Measurements from ENCODE around the gene NAA16.
A peak's percentile ranks its signal among the peaks of the same experiment; 100 is the strongest.
"Not testable (repeated sequence)": the region's sequence is repeated elsewhere in the genome, so short reads cannot be mapped to it uniquely, and the experiment has no call there.

The NAA16 gene

DNA sequence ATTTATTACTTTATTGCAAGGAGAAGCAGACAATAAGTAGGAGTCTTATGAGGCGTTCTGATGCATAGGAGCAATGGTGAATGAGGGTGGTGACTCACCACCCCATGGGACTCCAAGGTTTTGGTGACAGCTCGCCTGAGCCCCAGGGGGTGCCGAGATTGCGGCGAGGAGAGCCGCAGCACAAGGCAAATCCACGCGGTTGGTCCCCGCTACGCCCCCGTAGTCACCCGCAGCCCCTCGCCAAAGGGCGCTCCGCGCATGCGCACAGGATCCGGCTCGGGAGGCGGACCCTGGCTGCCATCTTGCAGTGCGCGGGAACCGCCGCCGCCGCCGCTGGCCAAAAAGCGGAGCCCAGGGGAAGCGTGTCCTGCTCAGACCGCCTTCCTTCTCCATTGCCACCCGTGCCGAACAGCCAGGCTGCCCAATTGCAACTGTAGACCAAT lies at the start of gene NAA16:
Gene NAA16 (plus strand): TSS at position 305 of the 443 bp plus-strand sequence. CDS start 262 bp downstream, outside the sequence.
- DNase-seq (ENCODE audit: low read depth) = peak; percentile 96

DNA sequence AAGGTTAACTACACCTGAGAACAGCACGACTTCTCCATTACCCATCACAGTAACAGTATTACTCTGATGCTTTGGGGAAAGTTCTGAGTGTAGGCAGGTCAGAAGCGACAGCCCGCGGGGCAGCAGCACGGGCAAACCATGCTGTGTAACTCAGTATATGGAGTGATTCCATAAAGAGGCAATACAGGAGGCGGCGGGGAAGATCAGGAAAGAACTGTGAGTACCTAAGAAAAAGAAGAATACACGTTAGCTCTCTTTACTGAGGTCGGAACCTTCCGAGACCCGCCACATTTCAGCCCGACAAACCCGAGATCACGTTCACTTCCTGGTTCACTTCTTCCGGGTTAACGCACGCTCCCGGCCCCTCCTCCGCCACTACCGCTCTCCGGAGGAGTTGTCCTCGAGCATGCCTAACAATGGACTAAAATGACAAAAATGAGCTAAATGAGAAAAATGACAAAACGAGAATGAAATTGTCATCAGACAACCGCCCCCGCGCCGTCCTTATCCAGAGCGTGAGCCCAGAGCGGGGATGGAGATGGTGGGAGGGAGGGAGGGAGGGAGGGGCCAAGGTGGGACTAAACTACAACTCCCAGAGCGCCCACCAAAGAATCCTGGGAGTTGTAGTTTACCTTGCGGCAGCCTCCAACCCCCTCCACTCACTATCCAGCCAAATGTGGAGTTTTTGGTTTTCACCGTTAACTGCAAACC lies 47.7 kb upstream of the NAA16 start, which contains the start of gene MTRF1:
Gene MTRF1 (minus strand): TSS at position 316 of the 711 bp plus-strand sequence. CDS start 2,669 bp downstream, outside the sequence.
- peak; percentile 52 for DNase-seq (ENCODE audit: low read depth)

DNA sequence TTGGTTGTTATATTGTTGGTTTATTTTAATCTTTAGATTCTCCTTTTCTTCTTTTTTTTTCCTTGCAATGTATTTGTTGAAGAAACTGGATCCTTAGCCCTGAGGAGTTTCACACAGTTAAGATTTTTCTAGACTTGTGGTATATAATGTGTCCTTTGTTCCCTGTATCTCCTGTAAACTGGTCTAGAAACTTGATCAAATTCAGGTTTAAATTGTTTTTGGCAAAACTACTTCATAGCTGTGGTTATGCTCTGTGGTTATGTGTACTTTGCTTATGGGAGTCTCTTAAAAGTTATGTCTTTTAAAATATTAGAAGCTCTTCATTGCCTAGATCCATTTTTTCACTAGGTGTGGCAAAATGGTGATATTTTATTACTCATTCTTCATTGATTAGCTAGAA lies 44.0 kb upstream of the NAA16 start:
- no peak for DNase-seq (ENCODE audit: low read depth)

DNA sequence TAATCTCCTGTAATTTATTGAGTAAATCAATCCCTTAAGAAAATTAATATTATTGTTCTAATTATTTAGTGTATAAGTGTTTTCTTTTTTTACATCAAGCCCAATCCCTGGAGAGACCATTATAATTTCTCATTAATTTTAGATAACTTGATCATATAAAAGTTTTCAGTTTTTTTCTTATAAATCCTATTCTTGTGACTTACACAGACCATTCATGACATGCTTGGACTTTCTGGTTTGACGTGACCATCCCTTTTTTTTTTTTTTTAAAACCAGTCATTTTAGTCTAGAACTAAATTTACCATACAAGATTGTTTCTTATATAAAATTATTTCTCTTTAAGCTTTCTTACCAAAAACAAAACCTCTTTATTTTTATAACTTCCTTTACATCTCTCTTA lies 42.3 kb upstream of the NAA16 start:
- DNase-seq (ENCODE audit: low read depth) = no peak

DNA sequence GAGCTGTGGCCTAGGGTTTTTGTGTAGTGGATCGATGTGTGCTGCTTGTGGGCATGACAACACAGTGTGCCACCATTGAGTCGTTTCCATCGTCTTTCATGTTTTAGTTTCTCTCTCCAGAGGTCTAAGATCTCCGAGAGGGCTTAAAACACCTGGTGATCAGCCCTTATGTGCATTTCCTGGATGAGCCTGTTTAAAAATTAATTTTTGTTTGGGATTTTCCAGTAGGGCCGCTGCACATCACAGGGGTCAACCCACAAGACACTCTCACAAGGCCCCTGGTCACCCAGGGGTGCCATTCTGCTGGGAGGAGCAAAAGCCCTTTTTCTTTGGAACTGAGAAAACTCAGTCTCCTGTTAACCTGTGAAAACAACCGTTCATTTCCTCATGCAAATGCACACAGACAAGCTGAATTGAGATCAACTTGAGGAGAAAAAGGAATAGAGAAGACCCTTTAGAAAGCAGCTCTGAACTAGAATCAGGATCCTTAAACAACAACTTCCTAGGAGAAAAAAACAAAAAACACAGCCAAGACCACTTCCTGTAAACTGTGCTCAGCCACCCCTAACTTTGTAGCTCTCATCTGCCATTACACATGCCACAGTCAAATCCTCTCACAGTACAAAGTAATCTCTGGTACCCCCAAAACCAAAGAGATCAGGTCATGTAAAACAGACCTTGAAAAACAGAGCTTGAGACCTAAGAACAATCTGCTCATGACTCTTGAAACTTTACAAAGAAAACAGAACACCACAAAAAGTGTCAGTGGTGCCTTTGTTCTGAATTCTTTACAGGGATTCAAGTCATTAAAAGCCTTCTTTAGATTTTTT lies 39.4 kb upstream of the NAA16 start:
- no peak for DNase-seq (ENCODE audit: low read depth)

DNA sequence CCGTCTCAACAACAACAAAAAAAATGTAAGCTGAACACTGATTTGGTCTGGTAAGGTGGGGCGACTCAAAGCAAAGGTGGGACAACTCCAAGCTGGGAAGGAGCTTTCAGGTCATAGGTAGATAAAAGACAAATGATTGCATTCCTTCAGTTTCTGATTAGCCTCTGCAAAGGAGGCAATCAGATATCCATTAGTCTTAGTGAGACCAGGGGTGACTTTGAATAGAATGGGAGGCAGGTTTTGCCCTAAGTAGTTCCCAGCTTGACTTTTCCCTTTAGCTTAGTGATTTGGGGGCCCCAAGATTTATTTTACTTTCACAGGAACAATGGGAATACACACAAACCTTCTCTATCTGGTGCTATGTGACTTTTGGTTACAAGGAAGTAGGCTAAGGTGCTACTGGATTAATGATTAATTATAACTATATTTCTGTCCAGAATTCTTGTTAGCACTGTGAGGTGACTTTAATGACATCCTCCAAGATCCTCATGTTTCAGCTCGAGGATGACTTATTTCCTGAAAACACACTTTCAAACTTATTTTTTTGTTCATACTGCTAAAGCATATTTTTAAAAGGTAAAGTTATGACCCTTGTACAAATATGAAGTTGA lies 37.1 kb upstream of the NAA16 start:
- DNase-seq (ENCODE audit: low read depth) = no peak

DNA sequence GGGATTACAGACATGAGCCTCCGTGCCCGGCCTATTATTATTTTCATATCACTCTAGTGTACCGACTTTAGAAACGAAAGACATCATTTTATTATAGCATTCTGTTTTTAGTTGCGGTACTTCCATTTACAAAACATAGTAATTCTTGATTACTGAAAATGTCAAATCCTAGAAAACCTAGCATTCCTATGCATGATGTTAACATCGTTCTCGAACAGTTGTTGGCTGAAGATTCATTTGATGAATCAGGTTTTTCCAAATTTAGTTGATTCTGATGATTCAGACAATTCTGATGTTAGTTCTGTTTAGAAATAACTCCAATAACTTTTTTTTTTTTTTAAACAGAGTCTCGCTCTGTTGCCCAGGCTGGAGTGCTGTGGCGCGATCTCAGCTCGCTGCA lies 36.2 kb upstream of the NAA16 start:
- no peak for DNase-seq (ENCODE audit: low read depth)

DNA sequence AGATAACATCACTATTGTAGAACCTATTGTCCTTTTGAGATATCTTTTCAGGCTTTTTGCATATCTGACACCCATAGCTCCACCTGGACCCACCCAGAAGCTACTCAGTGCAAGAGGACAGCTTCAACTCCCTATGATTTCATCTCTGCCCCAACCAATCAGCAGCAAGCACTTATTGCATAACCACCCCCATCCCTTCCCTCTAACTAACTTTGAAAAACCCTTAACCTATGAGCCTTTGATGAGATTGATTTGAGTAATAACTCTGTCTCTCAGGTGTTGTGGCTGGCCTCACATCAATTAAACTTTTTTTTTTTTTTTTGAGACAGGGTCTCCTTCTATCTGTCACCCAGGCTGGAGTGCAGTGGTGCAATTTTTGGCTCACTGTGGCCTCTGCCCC lies 34.2 kb upstream of the NAA16 start:
- no peak for DNase-seq (ENCODE audit: low read depth)

DNA sequence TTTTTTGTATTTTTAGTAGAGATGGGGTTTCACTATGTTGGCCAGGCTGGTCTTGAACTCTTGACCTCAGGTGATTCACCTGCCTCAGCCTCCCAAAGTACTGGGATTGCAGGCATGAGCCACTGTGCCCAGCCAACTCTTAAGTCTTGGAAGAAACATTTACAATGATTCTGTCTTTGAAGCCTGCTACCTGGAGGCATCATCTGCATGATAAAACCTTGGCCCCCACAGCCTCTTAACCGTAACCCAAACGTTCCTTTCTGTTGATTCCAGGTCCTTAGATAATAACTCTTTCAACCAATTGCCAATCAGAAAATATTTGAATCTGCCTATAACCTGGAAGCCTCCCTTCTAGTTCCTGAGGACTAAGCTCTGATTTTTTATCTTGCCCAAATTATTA lies 31.9 kb upstream of the NAA16 start:
- not testable (repeated sequence) for DNase-seq (ENCODE audit: low read depth)

DNA sequence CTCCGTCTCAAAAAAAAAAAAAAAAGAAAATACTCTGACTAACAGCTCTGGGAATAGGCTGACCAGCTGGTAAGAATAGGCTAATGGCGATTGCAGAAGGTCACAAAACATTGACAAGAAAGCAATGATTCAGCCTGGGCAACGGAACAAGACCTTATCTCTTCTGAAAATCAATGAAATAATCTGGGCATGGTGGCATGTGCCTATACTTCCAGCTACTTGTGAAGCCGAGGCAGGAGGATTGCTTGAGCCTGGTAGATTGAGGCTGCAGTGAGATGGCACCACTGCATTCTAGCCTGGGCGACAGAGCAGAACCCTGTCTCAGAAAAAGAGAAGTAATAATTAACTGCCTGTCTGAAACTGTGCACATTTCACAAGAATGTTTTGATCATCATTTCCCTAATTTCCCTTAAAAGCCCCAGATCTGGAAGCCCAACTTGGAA lies 28.9 kb upstream of the NAA16 start:
- DNase-seq (ENCODE audit: low read depth) = no peak

DNA sequence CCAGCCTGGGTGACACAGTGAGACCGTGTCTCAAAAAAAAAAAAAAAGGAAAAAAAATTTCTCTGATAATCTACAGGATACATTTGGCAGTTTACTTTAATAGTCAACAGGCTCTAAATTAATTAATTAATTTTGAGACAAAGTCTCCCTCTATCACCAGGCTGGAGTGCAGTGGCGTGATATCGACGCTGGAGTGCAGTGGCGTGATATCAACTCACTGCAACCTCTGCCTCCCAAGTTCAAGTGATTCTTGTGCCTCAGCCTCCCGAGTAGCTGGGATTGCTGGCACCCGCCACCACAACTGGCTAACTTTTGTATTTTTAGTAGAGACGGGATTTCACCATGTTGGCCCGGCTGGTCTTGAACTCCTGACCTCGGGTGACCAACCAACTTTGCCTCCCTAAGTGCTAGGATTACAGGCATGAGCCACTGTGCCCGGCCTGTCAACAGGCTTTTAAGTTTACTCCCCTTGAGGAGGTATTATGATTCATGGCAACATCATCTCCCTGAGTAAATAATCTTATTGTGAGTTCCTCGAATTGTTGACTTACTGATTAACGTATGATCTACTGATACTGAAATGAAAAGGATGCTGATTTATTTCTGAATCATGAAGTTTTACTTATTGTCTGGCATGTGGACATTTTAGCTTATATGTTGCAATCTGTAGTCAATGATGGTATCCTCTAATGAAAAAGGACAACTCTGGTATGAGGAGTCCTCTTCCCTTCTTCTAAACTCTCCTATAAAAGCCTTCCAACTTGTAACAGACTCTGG lies 26.4 kb upstream of the NAA16 start:
- no peak for DNase-seq (ENCODE audit: low read depth)

DNA sequence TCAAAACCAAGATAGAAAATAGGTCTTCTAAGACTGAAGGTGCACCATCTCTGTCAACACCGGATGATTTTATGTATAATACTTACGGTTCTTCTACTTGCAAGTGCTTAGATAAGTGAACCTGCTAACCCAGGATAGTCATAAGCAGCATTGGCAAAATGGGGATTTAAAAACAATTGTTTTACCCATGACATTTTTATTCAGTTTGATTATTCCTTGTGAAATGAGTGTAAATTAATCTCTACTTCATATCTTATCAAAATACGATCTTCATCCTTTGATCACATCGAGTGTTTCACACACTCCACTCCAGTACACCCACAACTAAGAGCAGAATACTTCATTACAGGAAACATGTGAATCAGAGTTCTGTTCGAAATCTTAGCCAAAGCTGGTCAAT lies 24.7 kb upstream of the NAA16 start:
- no peak for DNase-seq (ENCODE audit: low read depth)

DNA sequence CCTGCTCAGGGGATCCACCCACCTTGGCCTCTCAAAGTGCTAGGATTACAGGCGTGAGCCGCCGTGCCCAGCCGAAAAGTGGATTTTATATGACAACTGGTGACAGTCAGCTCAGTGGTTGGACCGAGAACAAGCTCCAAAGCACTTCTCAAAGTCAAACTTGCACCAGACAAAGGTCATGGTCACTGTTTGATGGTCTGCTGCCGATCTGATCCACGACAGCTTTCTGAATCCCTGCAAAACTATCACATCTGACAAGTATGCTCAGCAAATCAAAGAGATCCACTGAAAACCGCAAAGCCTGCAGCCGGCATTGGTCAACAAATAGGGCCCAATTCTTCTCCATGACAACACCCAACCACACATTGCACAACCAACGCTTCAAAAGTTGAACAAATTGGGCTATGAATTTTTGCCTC lies 21.6 kb upstream of the NAA16 start:
- DNase-seq (ENCODE audit: low read depth) = no peak

DNA sequence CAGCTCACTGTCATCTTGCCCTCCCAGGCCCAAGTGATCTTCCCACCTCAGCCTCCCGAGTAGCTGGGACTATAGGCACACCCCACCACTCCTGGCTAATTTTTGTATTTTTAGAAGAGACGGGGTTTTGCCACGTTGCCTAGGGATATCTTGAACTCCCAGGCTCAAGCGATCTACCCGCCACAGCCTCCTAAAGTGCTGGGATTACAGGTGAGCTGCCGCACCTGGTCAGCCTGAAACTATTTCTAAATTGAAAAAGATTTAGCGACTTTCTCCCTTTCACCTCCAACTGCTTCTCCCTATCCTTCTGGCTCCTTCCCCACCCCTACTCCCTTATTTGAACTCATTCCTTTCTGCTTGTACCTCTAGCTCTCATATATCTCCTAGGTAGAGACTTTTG lies 19.8 kb upstream of the NAA16 start:
- DNase-seq (ENCODE audit: low read depth) = no peak

DNA sequence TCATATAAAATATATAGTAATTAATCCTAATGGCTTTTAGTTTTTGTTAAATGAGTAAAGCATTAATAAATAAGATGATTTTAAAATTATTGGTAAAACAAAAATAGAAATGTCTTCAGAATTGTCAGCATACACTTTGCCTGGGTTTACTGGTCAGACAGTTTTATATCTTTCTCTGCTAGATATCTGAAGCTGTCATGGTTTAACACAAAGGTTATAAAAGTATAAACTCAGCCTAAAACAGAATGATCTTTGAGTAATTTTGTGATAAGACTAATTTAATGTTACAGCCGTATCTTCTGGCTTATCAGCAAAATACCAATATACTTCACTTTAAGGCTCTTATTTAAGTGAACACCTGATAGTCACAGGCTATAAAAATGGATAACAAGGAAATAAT lies 17.8 kb upstream of the NAA16 start:
- DNase-seq (ENCODE audit: low read depth) = no peak

DNA sequence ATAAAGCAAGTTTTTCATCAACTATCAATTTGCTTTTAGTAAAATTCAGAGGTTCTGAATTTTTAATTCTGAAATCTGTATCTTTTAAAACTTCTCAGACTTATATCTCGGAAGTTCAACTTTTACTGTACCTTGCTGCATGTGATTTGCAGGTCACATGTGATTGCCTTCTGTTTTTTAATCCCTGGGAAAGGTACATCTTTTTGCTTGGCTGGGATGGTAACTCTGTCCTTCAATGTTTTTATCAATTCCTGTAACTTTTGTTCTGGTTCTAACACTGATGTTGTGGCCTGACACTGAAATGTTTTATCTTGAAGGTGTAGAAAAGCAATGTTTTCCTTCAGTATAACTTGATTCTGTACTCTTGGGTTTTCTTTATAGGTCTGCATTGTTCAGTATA lies 16.2 kb upstream of the NAA16 start:
- DNase-seq (ENCODE audit: low read depth) = no peak

DNA sequence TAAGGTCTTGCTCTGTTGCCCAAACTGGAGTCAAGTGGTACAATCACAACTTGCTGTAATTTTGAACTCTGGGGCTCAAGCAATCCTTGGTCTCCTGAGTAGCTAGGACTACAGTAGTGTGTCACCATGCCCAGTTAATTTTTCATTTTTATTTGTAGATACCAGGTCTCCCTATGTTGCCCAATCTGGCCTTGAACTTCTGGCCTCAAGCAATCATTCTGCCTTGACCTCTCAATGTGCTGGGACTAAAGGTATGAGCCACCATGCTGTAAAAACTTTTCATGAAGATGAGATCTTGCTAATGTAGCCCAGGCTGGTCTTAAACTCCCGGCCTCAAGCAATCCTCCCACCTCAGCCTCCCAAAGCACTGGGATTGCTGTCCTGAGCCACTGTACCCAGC lies 15.1 kb upstream of the NAA16 start:
- no peak for DNase-seq (ENCODE audit: low read depth)

DNA sequence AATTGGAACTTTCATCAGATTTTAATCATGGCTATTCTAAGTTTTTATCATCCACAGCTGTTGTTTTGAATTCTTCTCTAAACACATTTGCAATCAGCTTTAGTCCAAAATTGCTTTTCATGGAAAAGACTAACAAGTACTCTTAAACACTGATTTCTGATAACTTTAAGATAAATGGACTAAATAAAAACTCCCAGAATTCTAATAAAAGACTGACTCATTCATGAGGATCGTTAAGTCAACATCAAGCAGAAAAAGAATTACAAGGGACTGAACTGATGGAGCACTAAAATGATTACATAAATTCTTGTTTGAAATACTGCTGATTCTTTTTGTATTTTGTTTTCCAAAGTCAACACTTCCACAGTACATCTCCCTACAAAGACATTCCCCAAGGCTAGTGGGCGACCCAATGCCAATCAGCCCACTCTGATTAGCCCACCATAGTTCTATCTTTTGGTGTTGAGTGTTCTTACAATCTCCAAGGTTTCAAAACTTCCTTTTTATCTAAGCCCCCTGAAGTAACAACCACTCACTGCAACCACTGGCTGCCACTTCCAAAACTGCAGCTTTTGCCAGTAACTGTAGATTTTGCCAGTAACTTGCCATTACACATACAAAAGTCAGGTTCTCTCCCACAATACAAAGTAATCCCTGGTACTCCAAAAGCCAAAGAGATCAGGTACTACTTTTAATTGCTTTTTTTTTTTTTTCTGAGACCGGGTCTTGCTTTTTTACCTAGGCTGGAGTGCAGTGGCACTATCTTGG lies 14.0 kb upstream of the NAA16 start:
- no peak for DNase-seq (ENCODE audit: low read depth)

DNA sequence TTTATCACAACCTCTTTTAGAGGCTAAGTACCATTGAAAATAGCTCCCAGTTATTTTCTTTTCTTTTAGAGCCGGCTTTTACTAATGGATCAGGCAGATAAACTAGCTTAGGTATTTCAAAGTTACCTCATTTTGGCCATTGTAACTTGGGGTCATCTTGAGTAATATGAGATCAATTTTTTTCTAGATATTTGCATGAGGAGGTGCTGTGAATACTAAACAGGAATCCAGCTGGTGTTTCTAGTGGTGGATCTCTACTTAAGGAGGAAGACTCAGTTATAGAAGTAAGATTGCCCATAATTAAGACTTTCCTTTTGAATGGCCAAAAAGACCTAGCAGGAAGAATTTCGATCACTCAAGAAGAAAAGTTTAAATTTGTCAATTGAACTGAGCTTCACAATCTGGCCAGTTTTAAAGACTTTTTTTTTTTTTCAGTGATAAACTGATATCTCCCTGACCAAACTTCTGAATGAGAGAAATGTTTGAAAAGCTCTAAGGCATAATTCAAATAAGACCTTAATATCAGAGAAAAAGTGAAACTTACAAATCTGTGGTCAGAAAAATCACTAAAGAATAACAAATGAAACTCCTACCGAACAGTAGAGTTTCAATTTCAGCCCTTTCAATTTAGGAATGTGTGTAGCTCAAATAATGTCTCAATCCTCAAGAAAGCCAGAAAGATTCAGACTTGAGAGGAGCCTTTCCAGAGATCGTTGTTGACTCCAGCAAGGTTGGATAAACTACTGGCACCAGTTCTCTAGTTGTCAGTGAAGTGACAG lies 11.6 kb upstream of the NAA16 start:
- no peak for DNase-seq (ENCODE audit: low read depth)

DNA sequence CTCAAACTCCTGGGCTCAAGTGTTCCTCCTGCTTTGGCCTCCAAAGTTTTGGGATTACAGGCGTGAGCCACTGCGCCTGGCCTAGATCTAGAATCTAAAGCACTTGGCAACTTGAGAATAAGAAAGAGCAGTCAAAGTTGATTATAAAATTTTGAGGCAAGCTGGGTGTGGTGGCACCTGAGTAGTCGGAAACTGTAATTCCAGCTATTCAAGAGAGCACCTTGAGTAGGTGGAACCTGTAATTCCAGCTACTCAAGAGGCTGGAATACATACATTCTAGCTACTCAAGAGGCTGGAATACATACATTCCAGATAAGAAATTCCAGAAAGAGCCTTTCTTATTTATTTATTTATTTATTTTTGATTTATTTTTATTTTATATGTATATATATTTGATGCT lies 8.3 kb upstream of the NAA16 start:
- DNase-seq (ENCODE audit: low read depth) = no peak
